Astrocyte of the spinal cord (primary cell): ENCODE measurements around the gene ITGB8.
A peak's percentile ranks its signal among the peaks of the same experiment; 100 is the strongest.

Source experiments
- DNase-seq: peaks from one replicate; pipeline ENCODE4 v3.0.0; 2011; ENCODE audit warnings: low read depth, low spot score
- H3K4me3 ChIP-seq: 2 replicates; pipeline ENCODE4 v1.5.1; 2011; ENCODE audit warnings: low read depth, mild to moderate bottlenecking, low read length, moderate library complexity
- CTCF ChIP-seq: IDR thresholded peaks from 2 replicates; pipeline ENCODE4 v1.5.1; 2012; ENCODE audit warnings: low read depth, mild to moderate bottlenecking, low read length, inconsistent platforms
- in situ Hi-C: cut with HindIII; loops from 2 replicates; pipeline ENCODE4 v1.10.0; 2017; ENCODE audit warnings: low sequenced_read_pairs

Gene ITGB8

DNA sequence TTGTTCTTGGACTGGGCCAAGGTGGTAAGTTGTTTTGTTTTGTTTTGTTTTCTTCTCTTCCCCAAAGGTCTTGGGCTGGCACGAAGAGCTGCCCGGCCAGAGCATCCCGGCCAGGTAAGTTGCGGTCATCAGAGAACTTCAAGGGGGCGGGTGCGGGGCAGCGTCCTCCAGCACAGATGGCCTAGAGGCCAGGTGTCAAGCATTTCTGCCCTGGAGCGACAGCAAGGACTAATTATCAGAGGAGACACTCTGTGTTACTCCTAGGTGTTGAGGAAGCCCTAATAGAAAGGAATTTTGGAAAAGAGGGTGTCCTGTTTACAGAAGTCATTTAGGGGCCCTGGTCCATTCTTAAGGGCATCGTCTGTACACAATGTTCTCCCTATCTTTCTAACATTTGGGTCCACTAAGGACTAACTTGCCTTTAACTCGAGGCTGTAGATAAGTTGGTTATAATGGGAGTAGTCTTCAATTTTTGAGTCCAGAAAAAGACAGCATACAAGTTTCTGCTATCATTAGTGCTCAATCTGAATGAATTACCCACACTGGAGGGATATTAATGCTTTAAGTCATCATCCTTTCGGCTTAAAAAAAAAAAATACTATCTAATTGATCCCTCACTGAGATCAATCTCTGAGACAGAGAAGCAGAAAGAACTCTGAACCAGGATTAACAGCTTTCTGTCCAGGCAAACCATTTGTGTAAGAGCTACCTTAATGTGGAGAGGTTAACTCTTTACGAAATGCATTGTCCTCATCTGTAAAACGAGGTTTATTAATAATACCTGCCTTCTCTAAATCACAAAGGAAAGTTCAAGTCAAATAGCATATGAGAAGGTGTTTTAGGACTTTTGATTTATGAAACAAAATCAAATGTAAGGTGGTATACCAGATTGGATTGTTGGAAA is 1.5 kb downstream of the ITGB8 start:
- TF ChIP-seq CTCF = no peak
- DNase-seq = peak; percentile 28
- in situ Hi-C loops = no loop called here
- peak overlapping the region; percentile 69 for H3K4me3 ChIP-seq

DNA sequence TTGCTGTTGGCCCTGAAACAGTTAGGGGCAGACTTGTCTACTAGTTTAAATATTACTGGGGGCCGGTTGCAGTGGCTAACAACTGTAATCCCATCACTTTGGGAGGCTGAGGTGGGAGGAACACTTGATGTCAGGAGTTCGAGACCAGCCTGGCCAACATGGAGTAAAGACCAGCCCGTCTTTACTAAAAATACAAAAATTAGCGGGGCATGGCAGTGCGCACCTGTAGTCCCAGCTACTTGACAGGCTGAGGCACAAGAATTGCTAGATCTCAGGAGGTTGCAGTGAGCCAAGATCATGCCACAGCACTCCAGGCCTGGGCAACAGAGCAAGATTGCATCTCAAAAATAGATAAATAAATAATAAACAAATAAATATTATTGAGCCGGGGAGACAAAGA is 7.6 kb downstream of the ITGB8 start:
- in situ Hi-C loops = no loop called here
- H3K4me3 ChIP-seq = no peak overlapping the region
- TF ChIP-seq CTCF = no peak

GRCh38 chr7:20340839-20341238 is 10.1 kb downstream of the ITGB8 start:
- DNase-seq = no peak
- H3K4me3 ChIP-seq = no peak overlapping the region
- no peak for TF ChIP-seq CTCF
- in situ Hi-C loops = no loop called here

More for the DNA sequence above, 7.6 kb downstream of the ITGB8 start:
- DNase-seq = no peak

GRCh38 chr7:20343205-20343604 is 12.5 kb downstream of the ITGB8 start:
- in situ Hi-C loops = no loop called here
- peak; percentile 26 for TF ChIP-seq CTCF
- H3K4me3 ChIP-seq = no peak overlapping the region
- no peak for DNase-seq

GRCh38 chr7:20343941-20344340 is 13.2 kb downstream of the ITGB8 start:
- no peak overlapping the region for H3K4me3 ChIP-seq
- DNase-seq = no peak
- in situ Hi-C loops = no loop called here
- no peak for TF ChIP-seq CTCF

- in situ Hi-C loops = no loop called here
- H3K4me3 ChIP-seq = no peak overlapping the region
- no peak for TF ChIP-seq CTCF
- no peak for DNase-seq
Observed at GRCh38 chr7:20344396-20344795, 13.7 kb downstream of the ITGB8 start.
